Mesenteric fat pad (tissue), 1 donor: ENCODE results near the gene PRAMEF17. TPM values are rescaled to one million over a fixed set of nuclear protein-coding genes. Genes with fewer than 3 reads are reported as not detected.
"Not testable (repeated sequence)": the region's sequence is repeated elsewhere in the genome, so short reads cannot be mapped to it uniquely, and the experiment has no call there.

Source experiments
- DNase-seq: peaks from one replicate; pipeline ENCODE4 v3.0.0-alpha.2; 2020; ENCODE audit warnings: low spot score
- total RNA-seq: library from RNA; stranded (reverse); fragmentation: NEBNext Ultra II Directional; extraction: Animal tissue kit (Norgen Biotek cat#: 25700); gene quantifications from one replicate; pipeline ENCODE4 v1.2.1, GENCODE V29; 2021
- donor health status: DM: yes; HTN: yes; CAD: no.

PRAMEF17 gene
- total RNA-seq, 1 donor from 2014 or later = not detected

- not testable (repeated sequence) for DNase-seq
Observed at GRCh38 chr1:13439104-13439783, 49.8 kb downstream of the PRAMEF17 start.

Other genes with a start within 250 kb of the PRAMEF17 start
- not detected for gene PRAMEF26, start 233.6 kb upstream of the PRAMEF17 start, total RNA-seq
- gene HNRNPCL4, start 224.0 kb upstream of the PRAMEF17 start, total RNA-seq = not detected
- gene PRAMEF9, start 217.8 kb upstream of the PRAMEF17 start, total RNA-seq = not detected
- gene PRAMEF13, start 188.2 kb upstream of the PRAMEF17 start, total RNA-seq = not detected
- gene PRAMEF18, start 163.5 kb upstream of the PRAMEF17 start, total RNA-seq = not detected
- gene PRAMEF5, start 135.4 kb upstream of the PRAMEF17 start, total RNA-seq = not detected
- not detected for gene PRAMEF8, start 104.5 kb upstream of the PRAMEF17 start, total RNA-seq
- not detected for gene PRAMEF33, start 86.1 kb upstream of the PRAMEF17 start, total RNA-seq
- not detected for gene PRAMEF15, start 74.1 kb upstream of the PRAMEF17 start, total RNA-seq
- not detected for gene PRAMEF14, start 42.5 kb upstream of the PRAMEF17 start, total RNA-seq
- not detected for gene PRAMEF19, start 17.7 kb upstream of the PRAMEF17 start, total RNA-seq
- gene PRAMEF20, start 20.8 kb downstream of the PRAMEF17 start, total RNA-seq = not detected
- gene LRRC38, start 124.4 kb downstream of the PRAMEF17 start, total RNA-seq = not detected
- 66.3 TPM for gene PDPN, start 194.2 kb downstream of the PRAMEF17 start, total RNA-seq